Right lobe of liver (tissue), 4 donors: ENCODE results near the gene ATXN1.

Source experiments
- POLR2A ChIP-seq: fragments of 450-650 bp; IDR thresholded peaks from one replicate; pipeline ENCODE4 v1.6.1; 2017; ENCODE audit warnings: antibody characterized with exemption, mild to moderate bottlenecking
- TF ChIP-seq, protein P1 (sequence below), 4 donors: fragments of 200-600 bp in 3 of 4; fragments of 450-650 bp in 1 of 4; IDR thresholded peaks; one replicate each; pipeline versions ENCODE4 v1.5.1 to v1.8.0; 2016 to 2022; ENCODE audit warnings: antibody characterized with exemption in 4 of 4, mild to moderate bottlenecking in 2 of 4
- donor health status: DM: no; HTN: no; CAD: no.
- donor health status: DM: no; HTN: no; CAD: no.
- donor health status: DM: no; HTN: yes; CAD: no.

DNA sequence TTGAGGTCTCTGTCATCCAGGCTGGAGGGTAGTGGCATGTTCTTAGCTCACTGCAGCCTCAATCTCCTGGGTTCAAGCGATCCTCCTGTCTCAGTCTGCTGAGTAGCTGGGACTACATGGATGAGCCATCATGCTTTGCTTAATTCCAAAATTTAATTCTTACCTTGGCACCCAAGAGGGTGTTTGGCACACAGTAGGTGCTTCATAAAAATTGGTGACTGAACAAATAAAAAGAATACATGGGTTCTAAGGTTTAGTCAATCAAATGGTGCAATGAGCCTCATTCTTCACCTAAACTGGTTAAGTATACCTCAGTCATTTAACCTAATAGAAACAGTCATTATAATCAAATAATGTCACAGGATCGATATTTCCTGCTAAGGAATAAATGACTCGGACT lies 352.5 kb downstream of the ATXN1 start:
- TF ChIP-seq POLR2A: no peak
- TF ChIP-seq, protein P1, sequence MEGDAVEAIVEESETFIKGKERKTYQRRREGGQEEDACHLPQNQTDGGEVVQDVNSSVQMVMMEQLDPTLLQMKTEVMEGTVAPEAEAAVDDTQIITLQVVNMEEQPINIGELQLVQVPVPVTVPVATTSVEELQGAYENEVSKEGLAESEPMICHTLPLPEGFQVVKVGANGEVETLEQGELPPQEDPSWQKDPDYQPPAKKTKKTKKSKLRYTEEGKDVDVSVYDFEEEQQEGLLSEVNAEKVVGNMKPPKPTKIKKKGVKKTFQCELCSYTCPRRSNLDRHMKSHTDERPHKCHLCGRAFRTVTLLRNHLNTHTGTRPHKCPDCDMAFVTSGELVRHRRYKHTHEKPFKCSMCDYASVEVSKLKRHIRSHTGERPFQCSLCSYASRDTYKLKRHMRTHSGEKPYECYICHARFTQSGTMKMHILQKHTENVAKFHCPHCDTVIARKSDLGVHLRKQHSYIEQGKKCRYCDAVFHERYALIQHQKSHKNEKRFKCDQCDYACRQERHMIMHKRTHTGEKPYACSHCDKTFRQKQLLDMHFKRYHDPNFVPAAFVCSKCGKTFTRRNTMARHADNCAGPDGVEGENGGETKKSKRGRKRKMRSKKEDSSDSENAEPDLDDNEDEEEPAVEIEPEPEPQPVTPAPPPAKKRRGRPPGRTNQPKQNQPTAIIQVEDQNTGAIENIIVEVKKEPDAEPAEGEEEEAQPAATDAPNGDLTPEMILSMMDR (IDR thresholded peaks at IDR 0.05): no peak
